H1 (cell line): Measurements from ENCODE around the gene AKR1C2. TPM values are rescaled to one million over a fixed set of nuclear protein-coding genes. Genes with fewer than 3 reads are reported as not detected.
"Not testable (repeated sequence)": the region's sequence is repeated elsewhere in the genome, so short reads cannot be mapped to it uniquely, and the experiment has no call there.

ENCODE experiments used
- CTCF ChIA-PET: fragments of 300-600 bp; sonication (Branson Sonifier 250); formaldehyde crosslinking; loops from one replicate; lab custom pipeline; 2021; ENCODE audit not compliant: partially characterized antibody; lab: Charles Lee
- POLR2A ChIA-PET: fragments of 300-600 bp; sonication (Branson Sonifier 250); formaldehyde crosslinking; loops from one replicate; lab custom pipeline; 2021; ENCODE audit warnings: inconsistent platforms; ENCODE audit not compliant: partially characterized antibody; lab: Charles Lee
- DNase-seq, 2 experiments: peaks; one replicate each; pipeline versions ENCODE4 v3.0.0 to v3.0.0-alpha.2; 2010 to 2022; ENCODE audit warnings: low spot score in 2 of 2, low read depth in 1 of 2, mixed read lengths in 1 of 2
- FAIRE-seq: peaks from 2 replicates; lab custom pipeline; 2011; peaks lifted over from hg19 to GRCh38; lab: Jason Lieb, UNC
- H2AFZ ChIP-seq: 2 replicates; pipeline ENCODE4 v1.8.1; 2012; ENCODE audit warnings: low read length, inconsistent platforms
- H2AK5ac ChIP-seq: 2 replicates; pipeline ENCODE4 v1.6.1; 2013; ENCODE audit warnings: low read depth, low read length
- H2BK120ac ChIP-seq: replicated peaks from 2 replicates; pipeline ENCODE3; 2013; ENCODE audit warnings: low read depth, low read length, inconsistent platforms
- H2BK12ac ChIP-seq: 2 replicates; pipeline ENCODE4 v1.6.1; 2013; ENCODE audit warnings: low read depth, low read length
- H2BK15ac ChIP-seq: 2 replicates; pipeline ENCODE4 v1.6.1; 2013; ENCODE audit warnings: low read length
- H2BK20ac ChIP-seq: 2 replicates; pipeline ENCODE4 v1.6.1; 2013; ENCODE audit warnings: low read length
- H2BK5ac ChIP-seq: 2 replicates; pipeline ENCODE4 v1.6.1; 2013; ENCODE audit warnings: low read depth, low read length
- H3K14ac ChIP-seq: 2 replicates; pipeline ENCODE4 v1.6.1; 2013; ENCODE audit warnings: inconsistent platforms; ENCODE audit not compliant: insufficient read length
- H3K18ac ChIP-seq: 2 replicates; pipeline ENCODE4 v1.6.1; 2013; ENCODE audit warnings: low read length; ENCODE audit errors: extremely low read depth
- H3K23ac ChIP-seq: 2 replicates; pipeline ENCODE4 v1.6.1; 2013; ENCODE audit warnings: inconsistent platforms; ENCODE audit not compliant: insufficient read length
- H3K23me2 ChIP-seq: 2 replicates; pipeline ENCODE4 v1.6.1; 2013; ENCODE audit warnings: low read depth, low read length
- H3K27ac ChIP-seq: 2 replicates; pipeline ENCODE4 v1.6.1; 2011; ENCODE audit warnings: low read depth, low read length, inconsistent platforms
- H3K27me3 ChIP-seq, 4 experiments: replicated peaks in 1 of 4; 1 replicate in 1 of 4; 2 replicates in 3 of 4; pipeline versions ENCODE4 v1.6.1 to v1.8.1; 2011 to 2013; ENCODE audit warnings: low read length in 3 of 4, mild to moderate bottlenecking in 3 of 4, inconsistent platforms in 2 of 4, mixed read lengths in 2 of 4, moderate library complexity in 1 of 4; ENCODE audit not compliant: control insufficient read depth in 3 of 4, insufficient read depth in 3 of 4; ENCODE audit errors: extremely low read depth in 1 of 4
- H3K36me3 ChIP-seq, 4 experiments: 2 replicates each; pipeline versions ENCODE4 v1.6.1 to v1.8.1; 2011 to 2013; ENCODE audit warnings: mild to moderate bottlenecking in 4 of 4, low read length in 3 of 4, moderate library complexity in 2 of 4, control low read depth in 1 of 4, inconsistent platforms in 1 of 4; ENCODE audit not compliant: insufficient read depth in 4 of 4, control insufficient read depth in 2 of 4
- H3K4ac ChIP-seq: replicated peaks from 2 replicates; pipeline ENCODE3; 2013; ENCODE audit warnings: low read length, low read depth, mixed read lengths, inconsistent platforms; ENCODE audit not compliant: insufficient read length
- H3K4me1 ChIP-seq, 4 experiments: replicated peaks in 1 of 4; 1 replicate in 1 of 4; 2 replicates in 3 of 4; pipeline versions ENCODE4 v1.6.1 to v1.8.1; 2011 to 2013; ENCODE audit warnings: low read length in 3 of 4, inconsistent platforms in 2 of 4, mixed read lengths in 1 of 4; ENCODE audit not compliant: insufficient read depth in 4 of 4, control insufficient read depth in 3 of 4
- H3K4me2 ChIP-seq, 2 experiments: 2 replicates each; pipeline versions ENCODE4 v1.6.1 to v1.8.1; 2011 to 2013; ENCODE audit warnings: low read depth in 2 of 2, low read length in 2 of 2, control low read depth in 1 of 2, inconsistent platforms in 1 of 2, mild to moderate bottlenecking in 1 of 2; ENCODE audit not compliant: insufficient read depth in 1 of 2
- H3K4me3 ChIP-seq, 4 experiments: fragments of 200-600, 300-600 bp in 1 of 4; sonication (generic), shearing (Covaris generic), sonication (Bioruptor Twin) in 1 of 4; 2 replicates each; pipeline versions ENCODE4 v1.5.1 to v1.8.1; 2011 to 2016; ENCODE audit warnings: low read length in 4 of 4, low read depth in 3 of 4, control low read depth in 2 of 4, inconsistent platforms in 2 of 4, mild to moderate bottlenecking in 2 of 4, mixed read lengths in 1 of 4, moderate library complexity in 1 of 4; ENCODE audit not compliant: insufficient read depth in 2 of 4; ENCODE audit errors: extremely low read depth in 1 of 4
- H3K56ac ChIP-seq: replicated peaks from 2 replicates; pipeline ENCODE3; 2013; ENCODE audit warnings: low read depth, mild to moderate bottlenecking, mixed read lengths, low read length, inconsistent platforms; ENCODE audit not compliant: insufficient read length
- H3K79me1 ChIP-seq: 2 replicates; pipeline ENCODE4 v1.6.1; 2013; ENCODE audit warnings: low read depth, low read length, control low read depth
- H3K79me2 ChIP-seq, 2 experiments: 2 replicates each; pipeline versions ENCODE4 v1.6.1 to v1.8.1; 2012 to 2013; ENCODE audit warnings: low read length in 2 of 2, mild to moderate bottlenecking in 2 of 2, inconsistent platforms in 1 of 2; ENCODE audit not compliant: insufficient read depth in 2 of 2, control insufficient read depth in 1 of 2
- H3K9ac ChIP-seq, 4 experiments: replicated peaks in 1 of 4; 1 replicate in 1 of 4; 2 replicates in 3 of 4; pipeline versions ENCODE4 v1.6.1 to v1.8.1; 2011 to 2013; ENCODE audit warnings: low read depth in 3 of 4, low read length in 3 of 4, control low read depth in 2 of 4, mild to moderate bottlenecking in 2 of 4, moderate library complexity in 2 of 4, inconsistent platforms in 1 of 4; ENCODE audit errors: extremely low read depth in 1 of 4
- H3K9me3 ChIP-seq, 2 experiments: 2 replicates each; pipeline versions ENCODE4 v1.6.1 to v1.8.1; 2012 to 2013; ENCODE audit warnings: mild to moderate bottlenecking in 2 of 2, moderate library complexity in 2 of 2, control low read depth in 1 of 2, inconsistent platforms in 1 of 2, low read depth in 1 of 2, low read length in 1 of 2, mixed read lengths in 1 of 2; ENCODE audit not compliant: insufficient read depth in 2 of 2
- H4K20me1 ChIP-seq, 2 experiments: replicated peaks in 1 of 2; 2 replicates each; pipeline versions ENCODE3 to v1.8.1; 2011 to 2013; ENCODE audit warnings: inconsistent platforms in 2 of 2, low read length in 2 of 2, mild to moderate bottlenecking in 1 of 2; ENCODE audit not compliant: insufficient read depth in 2 of 2, control insufficient read depth in 1 of 2
- H4K5ac ChIP-seq: 2 replicates; pipeline ENCODE4 v1.6.1; 2013; ENCODE audit warnings: low read length, low read depth, mixed read lengths, inconsistent platforms; ENCODE audit not compliant: insufficient read length
- H4K8ac ChIP-seq: 2 replicates; pipeline ENCODE4 v1.8.0; 2013; ENCODE audit warnings: mild to moderate bottlenecking, moderate library complexity, low read length, inconsistent platforms; ENCODE audit not compliant: insufficient read depth; ENCODE audit errors: extremely low read depth
- H4K91ac ChIP-seq: replicated peaks from 2 replicates; pipeline ENCODE3; 2013; ENCODE audit warnings: low read length, mixed read lengths, inconsistent platforms; ENCODE audit not compliant: insufficient read length
- WGBS, 2 experiments: shearing (Covaris generic) in 1 of 2; methylation state at CpG; one replicate each; pipeline versions ENCODE4 v1.1.6 to v1.1.7; 2013 to 2015; ENCODE audit warnings: low lambda C conversion rate in 2 of 2, mixed read lengths in 2 of 2, inconsistent platforms in 1 of 2, low coverage in 1 of 2, missing lambda C conversion rate in 1 of 2; ENCODE audit not compliant: insufficient replicate concordance in 2 of 2, insufficient coverage in 1 of 2, insufficient read length in 1 of 2; ENCODE audit errors: extremely low coverage in 1 of 2, missing lambda C conversion rate in 1 of 2; 5-methylcytosine and 5-hydroxymethylcytosine counted together
- polyA plus RNA-seq, 7 experiments: library from polyadenylated mRNA; depleted of rRNA in 3 of 7; stranded (reverse) in 5 of 7; unstranded in 2 of 7; fragments of >200 nt in 5 of 7; fragments of 200-250 nt in 2 of 7; gene quantifications; 1 replicate in 5 of 7; 2 replicates in 1 of 7; 4 replicates in 1 of 7; pipeline versions ENCODE4 v1.2.1 to v1.2.3, GENCODE V29; 2011 to 2013; ENCODE audit warnings: missing spikeins in 2 of 7, mixed read lengths in 2 of 7
- total RNA-seq: library from RNA; stranded (reverse); fragmentation: NEBNext Ultra II Directional; extraction: Animal tissue kit (Norgen Biotek cat#: 25700); gene quantifications from 2 replicates; pipeline ENCODE4 v1.2.1, GENCODE V29; 2021

AKR1C2 gene
- total and polyA plus RNA-seq, 2 of the 8 experiments (the other 6 are each of a cell fraction or from before 2014, with no cell fraction given): 0.77 to 1.2 TPM

- H3K27me3 ChIP-seq, H3K18ac ChIP-seq, H3K9ac ChIP-seq, H3K14ac ChIP-seq, H3K4me2 ChIP-seq, CTCF ChIA-PET, H3K79me1 ChIP-seq, H3K23ac ChIP-seq, H2BK12ac ChIP-seq, H3K4ac ChIP-seq, DNase-seq, H3K56ac ChIP-seq, H4K5ac ChIP-seq, H3K27ac ChIP-seq, H4K20me1 ChIP-seq, POLR2A ChIA-PET, H2BK20ac ChIP-seq, H3K23me2 ChIP-seq, H3K79me2 ChIP-seq, H2AFZ ChIP-seq, H3K4me1 ChIP-seq, H2BK15ac ChIP-seq, H4K91ac ChIP-seq, H3K4me3 ChIP-seq, H3K36me3 ChIP-seq, H2BK120ac ChIP-seq, H3K9me3 ChIP-seq, H2BK5ac ChIP-seq, H2AK5ac ChIP-seq, H4K8ac ChIP-seq: not testable (repeated sequence)
- FAIRE-seq: peak; percentile 39
- 98% methylated on average over 3 of the region's 6 CpGs; no CpG with 5 or more reads in 1 of the 2 experiments for WGBS, 2 experiments
Observed at GRCh38 chr10:4991463-4991862, 12.2 kb downstream of the AKR1C2 start.
